ENCODE results near the gene TMEM167B.
A peak's percentile ranks its signal among the peaks of the same experiment; 100 is the strongest.

Gene TMEM167B

GRCh38 chr1:109089242-109090015, 1.1 kb upstream of the TMEM167B start:
- TF ChIP-seq, protein P1, sequence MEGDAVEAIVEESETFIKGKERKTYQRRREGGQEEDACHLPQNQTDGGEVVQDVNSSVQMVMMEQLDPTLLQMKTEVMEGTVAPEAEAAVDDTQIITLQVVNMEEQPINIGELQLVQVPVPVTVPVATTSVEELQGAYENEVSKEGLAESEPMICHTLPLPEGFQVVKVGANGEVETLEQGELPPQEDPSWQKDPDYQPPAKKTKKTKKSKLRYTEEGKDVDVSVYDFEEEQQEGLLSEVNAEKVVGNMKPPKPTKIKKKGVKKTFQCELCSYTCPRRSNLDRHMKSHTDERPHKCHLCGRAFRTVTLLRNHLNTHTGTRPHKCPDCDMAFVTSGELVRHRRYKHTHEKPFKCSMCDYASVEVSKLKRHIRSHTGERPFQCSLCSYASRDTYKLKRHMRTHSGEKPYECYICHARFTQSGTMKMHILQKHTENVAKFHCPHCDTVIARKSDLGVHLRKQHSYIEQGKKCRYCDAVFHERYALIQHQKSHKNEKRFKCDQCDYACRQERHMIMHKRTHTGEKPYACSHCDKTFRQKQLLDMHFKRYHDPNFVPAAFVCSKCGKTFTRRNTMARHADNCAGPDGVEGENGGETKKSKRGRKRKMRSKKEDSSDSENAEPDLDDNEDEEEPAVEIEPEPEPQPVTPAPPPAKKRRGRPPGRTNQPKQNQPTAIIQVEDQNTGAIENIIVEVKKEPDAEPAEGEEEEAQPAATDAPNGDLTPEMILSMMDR (IDR thresholded peaks at IDR 0.05): peak; percentile 69

DNA sequence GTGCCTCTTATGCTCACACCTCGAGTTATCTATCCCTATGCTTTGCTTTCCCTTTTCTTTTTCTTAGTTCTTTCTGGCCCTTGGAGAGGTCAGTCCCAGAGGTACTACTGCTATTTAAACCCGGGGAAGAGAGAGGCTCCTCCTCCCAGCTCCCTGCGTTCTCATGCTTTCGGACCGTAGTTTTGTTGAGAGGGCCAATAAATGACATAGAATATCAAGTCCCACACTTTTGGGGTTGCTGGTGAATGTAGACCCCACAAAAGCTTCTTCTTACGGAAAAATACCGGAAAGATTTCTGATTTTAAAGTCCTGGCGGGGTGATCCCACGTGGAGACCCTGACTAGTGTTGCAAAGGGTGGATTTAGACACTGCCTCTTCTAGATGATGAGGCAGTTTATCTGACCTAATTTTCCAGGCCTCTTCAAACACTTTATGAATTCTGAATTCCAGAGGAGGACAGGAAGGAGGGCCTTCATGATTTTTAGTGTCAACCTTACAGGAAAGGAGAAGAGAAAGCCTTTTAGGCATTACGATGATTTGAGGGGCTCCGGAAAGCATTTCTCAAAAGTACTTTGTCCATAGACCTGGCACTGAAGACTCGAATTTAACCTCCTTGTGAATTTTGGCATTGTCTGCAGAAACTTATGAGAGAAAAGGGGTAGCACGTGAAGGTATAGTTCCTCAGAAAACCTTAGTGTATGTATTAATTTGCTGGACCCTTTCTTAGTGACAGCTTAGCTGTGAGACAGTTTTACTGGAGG, 694 bp downstream of the TMEM167B start:
- TF ChIP-seq, protein P1 (IDR thresholded peaks at IDR 0.05): no peak

- TF ChIP-seq, protein P1 (IDR thresholded peaks at IDR 0.05): no peak
These were observed 1.3 kb downstream of the TMEM167B start for GRCh38 chr1:109091839-109092193.

GRCh38 chr1:109094377-109094803, 3.8 kb downstream of the TMEM167B start:
- TF ChIP-seq, protein P1 (IDR thresholded peaks at IDR 0.05): no peak

GRCh38 chr1:109094871-109095270, 4.3 kb downstream of the TMEM167B start:
- TF ChIP-seq, protein P1 (IDR thresholded peaks at IDR 0.05): no peak

DNA sequence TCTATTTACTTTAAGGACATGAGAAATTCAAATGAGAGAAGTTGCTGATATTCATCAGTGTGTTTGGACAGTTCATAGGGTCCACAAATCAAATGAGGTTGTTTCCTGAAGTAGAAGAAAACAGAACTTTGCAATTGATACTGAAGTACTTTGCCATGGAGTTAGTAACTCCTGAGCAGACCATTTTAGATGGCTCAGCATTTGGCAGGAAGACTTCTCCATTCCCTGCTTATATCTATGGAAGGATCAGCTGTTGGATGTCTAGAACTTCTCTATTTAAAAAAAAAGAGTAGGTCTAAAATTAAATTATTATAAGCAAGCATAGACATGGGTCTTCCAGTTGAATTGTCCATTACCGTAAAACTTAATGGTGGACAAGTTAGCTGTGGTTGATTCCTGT, 5.1 kb downstream of the TMEM167B start:
- TF ChIP-seq, protein P1 (IDR thresholded peaks at IDR 0.05): no peak

GRCh38 chr1:109096120-109096519, 5.6 kb downstream of the TMEM167B start:
- TF ChIP-seq, protein P1 (IDR thresholded peaks at IDR 0.05): no peak
